ENCODE results near the gene EPN2. TPM values are rescaled to one million over a fixed set of nuclear protein-coding genes. Genes with fewer than 3 reads are reported as not detected.

EPN2 gene
- total RNA-seq, 4 donors from 2014 or later = 21.8 to 32.3 (median 24.7) TPM

DNA sequence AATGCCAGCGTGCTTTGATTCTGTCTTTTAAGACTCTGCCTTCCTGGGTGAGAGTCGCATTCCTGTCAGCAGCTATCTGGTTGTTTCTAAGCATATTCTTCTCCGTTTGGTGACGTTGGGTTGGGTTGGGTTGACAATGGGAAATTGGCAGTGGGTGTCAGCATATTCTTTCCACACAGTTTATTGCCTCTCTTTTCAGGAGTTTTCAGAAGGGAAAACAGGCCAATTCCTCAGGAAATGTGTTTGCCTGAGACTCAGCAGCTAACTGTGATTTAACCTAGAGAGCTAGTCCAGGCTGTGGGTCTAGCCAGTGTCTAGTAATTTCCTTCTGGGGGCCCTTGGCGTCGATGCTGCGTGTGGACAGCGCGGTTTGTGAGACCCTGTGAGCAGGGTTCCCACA lies 21.2 kb downstream of the EPN2 start:
- 89 to 93% methylated on average over 9 of the region's 9 CpGs for WGBS, 2 donors
- H3K27ac ChIP-seq = no peak overlapping the region
- no peaks in the 10 kb centered on the region for H3K9me3 ChIP-seq
- no peak for DNase-seq
- peaks cover 28 to 45% of the 10 kb centered on the region in 2 donors for H3K4me1 ChIP-seq
- TF ChIP-seq, protein P1, sequence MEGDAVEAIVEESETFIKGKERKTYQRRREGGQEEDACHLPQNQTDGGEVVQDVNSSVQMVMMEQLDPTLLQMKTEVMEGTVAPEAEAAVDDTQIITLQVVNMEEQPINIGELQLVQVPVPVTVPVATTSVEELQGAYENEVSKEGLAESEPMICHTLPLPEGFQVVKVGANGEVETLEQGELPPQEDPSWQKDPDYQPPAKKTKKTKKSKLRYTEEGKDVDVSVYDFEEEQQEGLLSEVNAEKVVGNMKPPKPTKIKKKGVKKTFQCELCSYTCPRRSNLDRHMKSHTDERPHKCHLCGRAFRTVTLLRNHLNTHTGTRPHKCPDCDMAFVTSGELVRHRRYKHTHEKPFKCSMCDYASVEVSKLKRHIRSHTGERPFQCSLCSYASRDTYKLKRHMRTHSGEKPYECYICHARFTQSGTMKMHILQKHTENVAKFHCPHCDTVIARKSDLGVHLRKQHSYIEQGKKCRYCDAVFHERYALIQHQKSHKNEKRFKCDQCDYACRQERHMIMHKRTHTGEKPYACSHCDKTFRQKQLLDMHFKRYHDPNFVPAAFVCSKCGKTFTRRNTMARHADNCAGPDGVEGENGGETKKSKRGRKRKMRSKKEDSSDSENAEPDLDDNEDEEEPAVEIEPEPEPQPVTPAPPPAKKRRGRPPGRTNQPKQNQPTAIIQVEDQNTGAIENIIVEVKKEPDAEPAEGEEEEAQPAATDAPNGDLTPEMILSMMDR (IDR thresholded peaks at IDR 0.05) = no peak
- no peak for TF ChIP-seq POLR2A (IDR thresholded peaks at IDR 0.05)
- no peaks in the 10 kb centered on the region for H3K36me3 ChIP-seq
- H3K4me3 ChIP-seq (replicated peaks in 1 of 3) = no peak overlapping the region
- intact Hi-C loops (cut with DNase I) = no loop called here
- no peaks in the 10 kb centered on the region for H3K27me3 ChIP-seq

DNA sequence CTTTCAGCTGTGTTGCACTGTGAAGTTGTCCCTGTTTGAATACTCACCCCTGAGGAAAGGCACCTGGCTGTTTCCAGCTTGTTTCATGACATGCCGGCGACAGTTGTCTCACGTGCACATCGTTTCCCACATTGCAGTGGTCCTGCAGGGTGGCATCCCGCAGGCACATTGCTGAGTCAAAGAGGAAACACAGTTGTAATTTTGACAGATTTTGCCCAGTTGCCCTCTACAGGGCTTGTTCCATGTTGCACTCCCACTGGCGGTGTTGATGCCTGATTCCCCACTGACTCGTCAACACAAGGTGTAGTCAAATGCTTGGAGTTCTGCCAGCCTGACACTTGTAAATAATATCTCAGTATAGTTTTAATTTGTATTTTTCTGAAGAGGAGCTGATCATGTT lies 23.8 kb downstream of the EPN2 start:
- H3K4me1 ChIP-seq = peaks cover 37 to 52% of the 10 kb centered on the region in 2 donors
- H3K27me3 ChIP-seq = no peaks in the 10 kb centered on the region
- no peak for DNase-seq
- no peaks in the 10 kb centered on the region for H3K9me3 ChIP-seq
- 82 to 84% methylated on average over 7 of the region's 7 CpGs for WGBS, 2 donors
- no peaks in the 10 kb centered on the region for H3K36me3 ChIP-seq
- no peak overlapping the region for H3K27ac ChIP-seq
- H3K4me3 ChIP-seq (replicated peaks in 1 of 3) = no peak overlapping the region
- intact Hi-C loops (cut with DNase I) = no loop called here
- TF ChIP-seq, protein P1 (IDR thresholded peaks at IDR 0.05) = no peak
- TF ChIP-seq POLR2A (IDR thresholded peaks at IDR 0.05) = no peak

DNA sequence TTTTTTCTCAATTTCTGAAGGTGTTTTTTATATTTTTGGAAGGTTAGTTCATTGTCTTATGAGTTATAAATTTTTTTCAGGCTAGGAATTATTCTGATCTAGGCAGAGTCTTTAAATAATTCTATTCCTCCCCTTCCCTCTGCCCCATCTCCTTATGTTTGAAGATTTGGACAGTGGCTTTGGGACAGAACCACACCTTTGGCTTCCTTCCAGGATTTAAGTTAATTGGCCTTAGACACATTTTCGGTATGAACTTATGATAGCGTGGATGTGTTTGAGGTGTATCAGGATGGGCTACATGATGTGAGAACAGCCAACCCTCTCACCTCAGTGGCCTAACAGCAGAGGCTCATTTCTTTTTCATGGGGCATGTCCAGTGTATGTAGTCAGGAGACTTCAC lies 24.3 kb downstream of the EPN2 start:
- intact Hi-C loops (cut with DNase I) = no loop called here

DNA sequence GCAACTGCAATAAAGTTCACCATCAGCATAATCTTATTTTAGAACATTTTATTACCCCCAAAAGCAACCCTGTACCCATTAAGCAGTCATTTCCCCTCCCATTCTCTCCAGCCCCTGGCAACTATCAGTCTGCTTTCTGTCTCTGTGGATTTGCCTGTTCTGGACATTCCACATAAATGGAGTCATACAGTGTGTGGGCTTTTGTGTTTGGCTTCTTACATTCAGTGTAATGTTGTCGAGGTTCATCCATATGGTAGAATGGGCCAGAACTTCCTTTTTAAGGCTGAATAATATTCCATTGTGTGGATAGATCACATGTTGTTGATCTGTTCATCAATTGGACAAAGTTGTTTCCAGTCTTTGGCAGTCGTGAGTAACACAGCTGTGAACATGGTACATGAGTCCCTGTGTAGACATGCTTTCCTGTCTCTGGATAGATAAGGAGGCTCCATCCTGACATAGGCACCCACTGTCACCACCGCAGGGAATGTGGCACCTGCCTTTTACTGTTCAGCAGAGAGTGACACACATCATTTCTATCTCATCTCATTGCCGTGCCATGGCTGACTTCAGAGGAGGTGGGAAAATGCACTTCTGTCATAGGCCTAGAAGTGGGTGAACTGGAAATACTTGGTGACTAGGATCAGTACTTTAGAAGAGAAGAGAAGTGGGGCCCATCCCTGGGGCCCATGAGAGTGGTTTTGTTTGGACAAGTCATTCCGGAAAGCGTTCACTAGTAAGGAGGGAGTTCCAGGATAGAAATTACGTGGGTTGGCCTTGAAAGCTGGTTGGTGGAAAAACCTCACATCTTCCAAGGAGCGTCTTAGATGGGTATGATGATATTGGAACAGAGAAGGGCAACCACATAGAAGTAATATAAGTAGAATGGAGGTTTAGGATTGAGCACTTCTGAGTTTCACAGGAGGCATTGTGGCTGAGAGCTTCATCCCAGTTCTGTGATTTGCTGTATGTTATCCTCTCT lies 25.8 kb downstream of the EPN2 start:
- Histone ChIP-seq H3K27ac (peak overlapping the region; percentile 18 to 69 (median 50)), H3K4me1 (peaks cover 40 to 55% of the 10 kb centered on the region in 2 donors), H3K4me3 (replicated peaks in 1 of 3) (no peak overlapping the region), H3K36me3 (no peaks in the 10 kb centered on the region), H3K27me3 (no peaks in the 10 kb centered on the region), H3K9me3 (no peaks in the 10 kb centered on the region)
- TF ChIP-seq, protein P1 (IDR thresholded peaks at IDR 0.05) = no peak
- no peak for TF ChIP-seq POLR2A (IDR thresholded peaks at IDR 0.05)
- DNase-seq = peak; percentile 54 to 63
- intact Hi-C loops (cut with DNase I) = no loop called here
- WGBS, 2 donors = 35 to 45% methylated on average over 8 of the region's 8 CpGs

More for the DNA sequence above, 24.3 kb downstream of the EPN2 start:
- Histone ChIP-seq H3K27ac (no peak overlapping the region), H3K36me3 (no peaks in the 10 kb centered on the region), H3K27me3 (no peaks in the 10 kb centered on the region), H3K9me3 (no peaks in the 10 kb centered on the region), H3K4me1 (peaks cover 37 to 52% of the 10 kb centered on the region in 2 donors), H3K4me3 (replicated peaks in 1 of 3) (no peak overlapping the region)
- DNase-seq = no peak
- TF ChIP-seq, protein P1 (IDR thresholded peaks at IDR 0.05) = no peak
- no peak for TF ChIP-seq POLR2A (IDR thresholded peaks at IDR 0.05)
- WGBS, 2 donors = 71 to 72% methylated on average over 2 of the region's 2 CpGs

DNA sequence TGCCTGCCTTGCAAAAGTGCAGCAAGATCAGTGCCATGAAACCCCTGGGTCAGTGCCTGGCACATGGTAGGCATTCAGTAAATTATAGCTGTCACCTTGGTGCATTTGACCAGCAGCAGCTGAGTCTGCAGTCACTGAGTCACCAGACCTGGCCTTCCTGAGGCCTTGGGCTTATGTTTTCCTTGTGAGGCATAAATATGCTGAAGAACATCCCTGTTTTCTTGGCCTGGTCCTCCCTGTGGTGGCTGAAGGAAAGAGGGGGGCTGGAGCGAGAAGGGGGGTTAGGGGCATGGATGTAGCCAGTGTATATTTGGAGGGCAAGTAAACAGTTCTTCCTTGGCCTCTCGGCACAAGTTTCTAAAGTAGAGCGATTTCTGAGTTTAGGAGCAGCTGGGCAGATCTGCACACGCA lies 26.5 kb downstream of the EPN2 start:
- WGBS, 2 donors = 66 to 72% methylated on average over 4 of the region's 4 CpGs
- Histone ChIP-seq H3K4me3 (replicated peaks in 1 of 3) (no peak overlapping the region), H3K27ac (peak overlapping the region; percentile 18 to 69 (median 50)), H3K9me3 (no peaks in the 10 kb centered on the region), H3K27me3 (no peaks in the 10 kb centered on the region), H3K36me3 (no peaks in the 10 kb centered on the region), H3K4me1 (peaks cover 47 to 62% of the 10 kb centered on the region in 2 donors)
- intact Hi-C loops (cut with DNase I) = no loop called here
- TF ChIP-seq POLR2A (IDR thresholded peaks at IDR 0.05) = no peak
- TF ChIP-seq, protein P1 (IDR thresholded peaks at IDR 0.05) = no peak
- no peak for DNase-seq

Data from thyroid gland (tissue), 4 donors.